HepG2 (cell line): Measurements from ENCODE around the gene USF2. TPM values are rescaled to one million over a fixed set of nuclear protein-coding genes. Genes with fewer than 3 reads are reported as not detected.
A peak's percentile ranks its signal among the peaks of the same experiment; 100 is the strongest.

Source experiments
- FOXK1 ChIP-seq: sonication (generic); formaldehyde crosslinking; IDR thresholded peaks from 2 replicates; pipeline ENCODE4 v1.4.0; 2020; ENCODE audit warnings: low read depth, missing genetic modification reagents, borderline replicate concordance
- GPN1 ChIP-seq: sonication (generic); formaldehyde crosslinking; IDR thresholded peaks from 2 replicates; pipeline ENCODE4 v1.5.1; 2020; ENCODE audit warnings: missing genetic modification reagents, borderline replicate concordance
- HDAC1 ChIP-seq: sonication (generic); formaldehyde crosslinking; IDR thresholded peaks from 2 replicates; pipeline ENCODE4 v1.5.1; 2020; ENCODE audit warnings: mild to moderate bottlenecking, missing genetic modification reagents
- HNRNPK ChIP-seq: fragments of 200-400 bp; formaldehyde crosslinking; IDR thresholded peaks from 2 replicates; pipeline ENCODE4 v1.6.1; 2018; ENCODE audit warnings: low read length, low read depth, moderate library complexity, mild to moderate bottlenecking; ENCODE audit not compliant: poor library complexity, severe bottlenecking
- IRX3 ChIP-seq: sonication (generic); formaldehyde crosslinking; IDR thresholded peaks from 2 replicates; pipeline ENCODE4 v1.8.1; 2023; ENCODE audit warnings: mild to moderate bottlenecking, low read depth, missing genetic modification reagents, borderline replicate concordance
- MAFK ChIP-seq, 2 experiments: IDR thresholded peaks in 1 of 2; conservative IDR thresholded peaks in 1 of 2; 2 replicates each; pipeline ENCODE4 v1.6.1; 2011; ENCODE audit warnings: improper control_type of control experiment in 2 of 2, low read length in 2 of 2
- POLR2G ChIP-seq: fragments of 200-400 bp; formaldehyde crosslinking; IDR thresholded peaks from 2 replicates; pipeline ENCODE4 v1.6.1; 2018; ENCODE audit warnings: mild to moderate bottlenecking, low read depth, low read length, moderate library complexity
- PRMT3 ChIP-seq: sonication (generic); formaldehyde crosslinking; IDR thresholded peaks from 2 replicates; pipeline ENCODE4 v1.8.1; 2022; ENCODE audit warnings: low read depth, mild to moderate bottlenecking, moderate library complexity, missing genetic modification reagents, borderline replicate concordance
- REPIN1 ChIP-seq: sonication (generic); formaldehyde crosslinking; IDR thresholded peaks from 2 replicates; pipeline ENCODE4 v1.8.0; 2022; ENCODE audit warnings: missing genetic modification reagents, low read depth, mild to moderate bottlenecking, borderline replicate concordance
- RFXANK ChIP-seq: IDR thresholded peaks from 2 replicates; pipeline ENCODE4 v1.6.1; 2016
- U2AF2 ChIP-seq: fragments of 200-400 bp; formaldehyde crosslinking; IDR thresholded peaks from 2 replicates; pipeline ENCODE4 v1.6.1; 2017; ENCODE audit warnings: low read depth, mild to moderate bottlenecking, low read length
- ZFX ChIP-seq: sonication (generic); formaldehyde crosslinking; IDR thresholded peaks from 2 replicates; pipeline ENCODE4 v1.4.0; 2020; ENCODE audit warnings: mild to moderate bottlenecking, low read depth, missing genetic modification reagents, moderate library complexity
- ZNF234 ChIP-seq: sonication (generic); formaldehyde crosslinking; conservative IDR thresholded peaks from 2 replicates; pipeline ENCODE4 v1.5.1; 2020; ENCODE audit warnings: mild to moderate bottlenecking, missing genetic modification reagents
- ZNF33B ChIP-seq: sonication (generic); formaldehyde crosslinking; IDR thresholded peaks from 2 replicates; pipeline ENCODE4 v1.5.1; 2020; ENCODE audit warnings: mild to moderate bottlenecking, missing genetic modification reagents
- ZNF737 ChIP-seq: sonication (generic); formaldehyde crosslinking; IDR thresholded peaks from 2 replicates; pipeline ENCODE4 v1.5.0; 2020; ENCODE audit warnings: missing genetic modification reagents, mild to moderate bottlenecking, borderline replicate concordance
- ZNF775 ChIP-seq: sonication (generic); formaldehyde crosslinking; IDR thresholded peaks from 2 replicates; pipeline ENCODE4 v1.4.0; 2020; ENCODE audit warnings: missing genetic modification reagents, mild to moderate bottlenecking, moderate library complexity, borderline replicate concordance
- ZNF776 ChIP-seq: sonication (generic); formaldehyde crosslinking; IDR thresholded peaks from 2 replicates; pipeline ENCODE4 v1.4.0; 2020; ENCODE audit warnings: mild to moderate bottlenecking, missing genetic modification reagents
- ZSCAN31 ChIP-seq: sonication (generic); formaldehyde crosslinking; IDR thresholded peaks from 2 replicates; pipeline ENCODE4 v1.5.0; 2020; ENCODE audit warnings: low read depth, mild to moderate bottlenecking, missing genetic modification reagents
- polyA plus RNA-seq, 8 experiments: library from polyadenylated mRNA; depleted of rRNA in 3 of 8; stranded (reverse) in 7 of 8; unstranded in 1 of 8; fragments of >200 nt; fragmentation: Illumina TruSeq in 4 of 8; extraction: Trizol in 4 of 8; gene quantifications; 2 replicates each; pipeline versions ENCODE4 v1.2.1 to v1.2.3, GENCODE V29; 2011 to 2016; ENCODE audit warnings: low read depth in 4 of 8, missing spikeins in 1 of 8, mixed read lengths in 1 of 8; ENCODE audit not compliant: insufficient read depth in 1 of 8
- total RNA-seq, 5 experiments: library from RNA; depleted of rRNA; stranded (reverse); fragments of >200 nt; fragmentation: Illumina TruSeq; extraction: Trizol; gene quantifications; 2 replicates each; pipeline ENCODE4 v1.2.3, GENCODE V29; 2016; ENCODE audit warnings: low read depth in 1 of 5
- TF ChIP-seq, protein P1 (sequence below), 2 experiments: fragments of 450-650 bp in 1 of 2; sonication (generic) in 1 of 2; formaldehyde crosslinking; IDR thresholded peaks; 2 replicates each; pipeline versions ENCODE4 v1.5.0 to v1.8.0; 2020 to 2022; ENCODE audit warnings: mild to moderate bottlenecking in 1 of 2, missing genetic modification reagents in 1 of 2
- TF ChIP-seq, protein P2 (sequence below): sonication (generic); formaldehyde crosslinking; IDR thresholded peaks from 2 replicates; pipeline ENCODE4 v1.4.0; 2020; ENCODE audit warnings: mild to moderate bottlenecking, missing genetic modification reagents
- TF ChIP-seq, protein P3 (sequence below): sonication (generic); formaldehyde crosslinking; IDR thresholded peaks from 2 replicates; pipeline ENCODE4 v1.4.0; 2020; ENCODE audit warnings: missing genetic modification reagents, borderline replicate concordance

Gene USF2
- total and polyA plus RNA-seq, 2 of the 13 experiments (the other 11 are each of a cell fraction or from before 2014, with no cell fraction given) = 54.9 to 106 TPM

DNA sequence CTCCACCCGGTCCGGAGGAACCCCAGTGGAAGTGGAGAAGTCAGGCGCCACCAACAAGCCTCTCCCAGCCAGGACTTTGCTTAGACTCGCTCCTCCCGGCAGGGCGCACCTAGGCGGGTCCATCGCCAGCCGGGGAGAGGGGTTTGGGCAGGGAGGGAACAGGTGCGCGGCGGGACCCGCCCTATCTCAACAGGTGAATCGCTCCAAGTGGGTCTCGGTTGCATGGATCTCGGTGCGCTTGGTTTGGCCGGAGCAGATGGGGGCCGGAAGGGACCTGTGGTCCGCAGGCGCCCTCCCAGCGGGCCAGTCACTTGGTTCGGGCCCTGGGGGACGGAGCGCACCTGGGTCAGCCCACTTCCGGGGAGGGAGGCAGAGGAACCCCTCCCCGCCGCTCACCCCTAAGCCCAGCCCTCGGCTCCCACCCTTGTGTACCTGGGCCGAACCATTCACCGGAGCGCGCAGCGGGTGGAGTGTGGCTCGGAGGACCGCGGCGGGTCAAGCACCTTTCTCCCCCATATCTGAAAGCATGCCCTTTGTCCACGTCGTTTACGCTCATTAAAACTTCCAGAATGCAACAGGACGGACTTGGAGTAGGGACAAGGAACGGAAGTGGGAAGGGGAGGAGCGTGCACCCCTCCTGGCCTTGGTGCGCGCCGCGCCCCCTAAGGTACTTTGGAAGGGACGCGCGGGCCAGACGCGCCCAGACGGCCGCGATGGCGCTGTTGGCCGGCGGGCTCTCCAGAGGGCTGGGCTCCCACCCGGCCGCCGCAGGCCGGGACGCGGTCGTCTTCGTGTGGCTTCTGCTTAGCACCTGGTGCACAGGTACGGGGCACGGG, 20.2 kb upstream of the USF2 start, which contains the start of gene LSR (continued):
- TF ChIP-seq POLR2G = peak; percentile 99
- no peak for TF ChIP-seq ZNF234
- 0 out of 2 replicates have a peak, but pooled peaks have one; percentile 32 for TF ChIP-seq RFXANK
- TF ChIP-seq ZSCAN31 (CRISPR knock-in tag) = peak; percentile 95
- 0 out of 2 replicates have a peak, but pooled peaks have one; percentile 44 for TF ChIP-seq GPN1 (CRISPR knock-in tag)
- peak; percentile 11; the same call in 1 of the 2 replicates for TF ChIP-seq ZNF775 (CRISPR knock-in tag)
- TF ChIP-seq, protein P1, sequence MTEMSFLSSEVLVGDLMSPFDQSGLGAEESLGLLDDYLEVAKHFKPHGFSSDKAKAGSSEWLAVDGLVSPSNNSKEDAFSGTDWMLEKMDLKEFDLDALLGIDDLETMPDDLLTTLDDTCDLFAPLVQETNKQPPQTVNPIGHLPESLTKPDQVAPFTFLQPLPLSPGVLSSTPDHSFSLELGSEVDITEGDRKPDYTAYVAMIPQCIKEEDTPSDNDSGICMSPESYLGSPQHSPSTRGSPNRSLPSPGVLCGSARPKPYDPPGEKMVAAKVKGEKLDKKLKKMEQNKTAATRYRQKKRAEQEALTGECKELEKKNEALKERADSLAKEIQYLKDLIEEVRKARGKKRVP (CRISPR knock-in tag; IDR thresholded peaks at IDR 0.05) = peak in 1 of 2 experiments; percentile 59; a peak in 2 of 4 replicates
- peak; percentile 83; the same call in 1 of the 2 replicates for TF ChIP-seq IRX3
- TF ChIP-seq ZFX (CRISPR knock-in tag) = peak; percentile 82
- no peak for TF ChIP-seq MAFK (conservative IDR thresholded peaks at IDR 0.05 in 1 of 2, IDR thresholded peaks at IDR 0.05 in 1 of 2; ENCODE audit: low read length in 2 of 2)
- TF ChIP-seq, protein P2, sequence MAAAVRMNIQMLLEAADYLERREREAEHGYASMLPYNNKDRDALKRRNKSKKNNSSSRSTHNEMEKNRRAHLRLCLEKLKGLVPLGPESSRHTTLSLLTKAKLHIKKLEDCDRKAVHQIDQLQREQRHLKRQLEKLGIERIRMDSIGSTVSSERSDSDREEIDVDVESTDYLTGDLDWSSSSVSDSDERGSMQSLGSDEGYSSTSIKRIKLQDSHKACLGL = peak; percentile 79; the same call in 1 of the 2 replicates
- TF ChIP-seq FOXK1 (CRISPR knock-in tag) = peak; percentile 98
- peak; percentile 78 for TF ChIP-seq HDAC1 (CRISPR knock-in tag)
- TF ChIP-seq REPIN1 (CRISPR knock-in tag) = peak; percentile 95
- TF ChIP-seq, protein P3, sequence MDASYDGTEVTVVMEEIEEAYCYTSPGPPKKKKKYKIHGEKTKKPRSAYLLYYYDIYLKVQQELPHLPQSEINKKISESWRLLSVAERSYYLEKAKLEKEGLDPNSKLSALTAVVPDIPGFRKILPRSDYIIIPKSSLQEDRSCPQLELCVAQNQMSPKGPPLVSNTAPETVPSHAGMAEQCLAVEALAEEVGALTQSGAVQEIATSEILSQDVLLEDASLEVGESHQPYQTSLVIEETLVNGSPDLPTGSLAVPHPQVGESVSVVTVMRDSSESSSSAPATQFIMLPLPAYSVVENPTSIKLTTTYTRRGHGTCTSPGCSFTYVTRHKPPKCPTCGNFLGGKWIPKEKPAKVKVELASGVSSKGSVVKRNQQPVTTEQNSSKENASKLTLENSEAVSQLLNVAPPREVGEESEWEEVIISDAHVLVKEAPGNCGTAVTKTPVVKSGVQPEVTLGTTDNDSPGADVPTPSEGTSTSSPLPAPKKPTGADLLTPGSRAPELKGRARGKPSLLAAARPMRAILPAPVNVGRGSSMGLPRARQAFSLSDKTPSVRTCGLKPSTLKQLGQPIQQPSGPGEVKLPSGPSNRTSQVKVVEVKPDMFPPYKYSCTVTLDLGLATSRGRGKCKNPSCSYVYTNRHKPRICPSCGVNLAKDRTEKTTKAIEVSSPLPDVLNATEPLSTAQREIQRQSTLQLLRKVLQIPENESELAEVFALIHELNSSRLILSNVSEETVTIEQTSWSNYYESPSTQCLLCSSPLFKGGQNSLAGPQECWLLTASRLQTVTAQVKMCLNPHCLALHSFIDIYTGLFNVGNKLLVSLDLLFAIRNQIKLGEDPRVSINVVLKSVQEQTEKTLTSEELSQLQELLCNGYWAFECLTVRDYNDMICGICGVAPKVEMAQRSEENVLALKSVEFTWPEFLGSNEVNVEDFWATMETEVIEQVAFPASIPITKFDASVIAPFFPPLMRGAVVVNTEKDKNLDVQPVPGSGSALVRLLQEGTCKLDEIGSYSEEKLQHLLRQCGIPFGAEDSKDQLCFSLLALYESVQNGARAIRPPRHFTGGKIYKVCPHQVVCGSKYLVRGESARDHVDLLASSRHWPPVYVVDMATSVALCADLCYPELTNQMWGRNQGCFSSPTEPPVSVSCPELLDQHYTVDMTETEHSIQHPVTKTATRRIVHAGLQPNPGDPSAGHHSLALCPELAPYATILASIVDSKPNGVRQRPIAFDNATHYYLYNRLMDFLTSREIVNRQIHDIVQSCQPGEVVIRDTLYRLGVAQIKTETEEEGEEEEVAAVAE = peak; percentile 63; the same call in 1 of the 2 replicates
- TF ChIP-seq U2AF2 = 0 out of 2 replicates have a peak, but pooled peaks have one; percentile 12
- no peak for TF ChIP-seq ZNF737
- TF ChIP-seq HNRNPK = peak; percentile 83
- peak; percentile 85 for TF ChIP-seq ZNF776
- no peak for TF ChIP-seq ZNF33B
- TF ChIP-seq PRMT3 (CRISPR knock-in tag) = peak; percentile 44; the same call in 1 of the 2 replicates
